Fibroblast of skin of abdomen (primary cell): Measurements from ENCODE around the gene BHLHE40. TPM values are rescaled to one million over a fixed set of nuclear protein-coding genes. Genes with fewer than 3 reads are reported as not detected.
A peak's percentile ranks its signal among the peaks of the same experiment; 100 is the strongest.
"Not testable (repeated sequence)": the region's sequence is repeated elsewhere in the genome, so short reads cannot be mapped to it uniquely, and the experiment has no call there.

ENCODE experiments used
- DNase-seq: peaks from one replicate; pipeline ENCODE4 v3.0.0-alpha.2; 2013
- polyA plus RNA-seq, 2 experiments: library from polyadenylated mRNA; unstranded; fragments of 120-200 nt; gene quantifications; one replicate each; pipeline ENCODE4 v1.2.1, GENCODE V29; 2013; ENCODE audit not compliant: insufficient read length in 2 of 2

Gene BHLHE40
- polyA plus RNA-seq (2013, experiment 1 of 2; ENCODE audit: insufficient read length), result 46.1 TPM
- polyA plus RNA-seq (2013, experiment 2 of 2; ENCODE audit: insufficient read length), result 46.5 TPM

DNA sequence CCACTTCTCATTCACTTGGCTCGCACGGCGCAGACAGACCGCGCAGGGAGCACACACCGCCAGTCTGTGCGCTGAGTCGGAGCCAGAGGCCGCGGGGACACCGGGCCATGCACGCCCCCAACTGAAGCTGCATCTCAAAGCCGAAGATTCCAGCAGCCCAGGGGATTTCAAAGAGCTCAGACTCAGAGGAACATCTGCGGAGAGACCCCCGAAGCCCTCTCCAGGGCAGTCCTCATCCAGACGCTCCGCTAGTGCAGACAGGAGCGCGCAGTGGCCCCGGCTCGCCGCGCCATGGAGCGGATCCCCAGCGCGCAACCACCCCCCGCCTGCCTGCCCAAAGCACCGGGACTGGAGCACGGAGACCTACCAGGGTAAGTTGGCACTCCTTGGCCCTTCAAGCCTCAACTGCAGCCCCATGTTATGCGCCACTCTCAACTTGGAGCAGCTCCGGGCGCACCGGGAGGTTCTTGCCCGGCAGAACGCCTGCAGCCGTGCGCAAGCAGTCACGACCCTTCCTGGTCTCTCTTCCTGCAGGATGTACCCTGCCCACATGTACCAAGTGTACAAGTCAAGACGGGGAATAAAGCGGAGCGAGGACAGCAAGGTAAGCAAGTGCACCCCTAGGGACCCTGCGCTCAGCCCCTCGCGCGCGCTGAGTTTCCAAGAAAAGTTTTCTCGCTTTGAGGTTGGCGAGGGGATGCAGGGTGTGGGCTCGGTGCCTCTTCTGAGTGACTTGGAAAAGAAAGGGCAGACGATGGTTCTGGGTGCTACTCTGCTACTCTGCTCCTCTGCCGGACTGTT is at the start of gene BHLHE40:
Gene BHLHE40, plus strand, starts transcription at position 10 of the 801 bp plus-strand sequence. Its CDS starts 282 bp downstream, at position 292.
- peak; percentile 14 for DNase-seq

DNA sequence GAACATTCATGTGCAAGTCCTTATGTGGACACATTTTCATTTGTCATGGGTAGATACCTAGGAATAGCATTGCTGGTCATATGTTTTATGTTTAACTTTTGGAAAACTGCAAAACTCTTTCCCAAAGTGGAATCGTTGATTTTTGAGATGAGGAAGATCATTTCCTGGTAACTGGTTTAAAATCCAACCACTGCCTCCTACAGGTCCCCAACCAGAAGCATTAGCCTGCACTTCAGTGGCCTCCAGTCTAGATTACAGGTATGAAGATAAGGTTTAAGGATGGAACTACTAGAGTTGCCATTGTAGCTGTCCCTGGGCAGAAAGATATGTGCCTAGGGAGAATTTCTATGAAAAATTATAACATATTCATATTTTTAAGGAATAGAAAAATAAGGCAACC is 48.7 kb upstream of the BHLHE40 start:
- no peak for DNase-seq

DNA sequence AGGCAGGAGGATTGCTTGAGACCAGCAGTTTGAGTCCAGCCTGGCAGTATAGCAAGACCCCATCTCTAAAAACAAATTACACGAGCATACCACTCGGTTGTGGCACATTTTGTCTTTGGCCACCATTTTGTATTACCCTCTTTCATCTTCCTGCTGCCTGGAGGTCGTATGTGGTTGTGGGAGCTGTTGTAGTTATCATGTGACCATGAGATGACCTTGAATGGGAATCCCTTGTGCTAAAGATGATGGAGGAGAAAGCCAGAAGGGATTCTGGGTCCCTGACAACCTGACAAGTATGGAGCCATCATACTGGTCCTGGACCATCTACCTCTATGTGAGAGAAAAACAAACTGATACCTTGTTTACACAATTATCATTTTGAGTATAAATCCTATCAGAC is 45.2 kb upstream of the BHLHE40 start:
- DNase-seq, result no peak

DNA sequence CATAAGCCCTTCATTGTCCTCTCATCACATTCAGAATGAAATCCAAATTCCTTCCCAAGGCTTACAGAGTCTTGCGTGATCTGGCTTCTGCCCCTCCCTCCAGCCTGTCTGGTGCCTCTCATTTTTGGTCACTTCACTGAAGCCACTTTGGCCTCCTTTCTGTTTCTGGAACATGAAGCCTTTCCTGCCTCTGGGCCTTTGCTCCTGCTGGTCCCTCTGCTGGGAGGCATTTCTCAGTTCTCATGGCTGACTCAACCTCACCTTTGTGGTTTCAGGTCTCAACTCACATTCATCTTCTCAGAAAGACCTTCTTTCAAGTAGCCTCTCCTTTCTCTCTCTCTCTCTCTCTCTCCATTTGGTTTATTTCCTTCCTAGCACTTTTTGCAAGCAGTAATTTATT is 43.9 kb upstream of the BHLHE40 start:
- DNase-seq, result no peak

DNA sequence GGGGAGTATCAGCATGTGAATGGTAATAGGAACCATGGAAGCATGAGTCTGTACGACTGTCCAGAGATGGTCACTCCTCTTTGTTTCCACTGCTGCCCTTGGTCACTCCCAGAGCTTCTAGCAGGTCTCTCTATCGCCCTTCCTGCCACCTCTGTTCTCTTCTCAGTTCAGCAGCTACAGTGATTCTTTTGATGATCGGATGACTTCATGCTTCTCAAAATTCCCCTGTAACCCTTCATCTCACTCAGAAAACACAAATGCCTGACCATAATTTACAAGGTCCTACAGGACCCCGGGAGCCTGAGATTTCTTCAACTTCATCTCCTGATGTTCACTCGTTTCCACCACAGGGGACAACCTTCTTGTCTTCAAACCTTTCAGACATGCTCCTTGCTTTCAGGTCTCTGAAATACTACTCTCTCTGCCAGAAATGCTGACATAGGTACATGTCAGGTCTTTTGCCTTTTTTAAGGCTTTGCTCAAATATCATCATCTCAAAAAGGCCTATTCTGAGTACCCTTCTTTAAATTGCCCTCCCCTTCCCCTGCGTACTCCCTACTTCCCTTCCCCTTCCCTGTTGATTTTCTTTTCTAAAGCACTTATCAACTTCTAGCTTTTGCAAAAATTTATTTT is 42.1 kb upstream of the BHLHE40 start:
- DNase-seq, result no peak

DNA sequence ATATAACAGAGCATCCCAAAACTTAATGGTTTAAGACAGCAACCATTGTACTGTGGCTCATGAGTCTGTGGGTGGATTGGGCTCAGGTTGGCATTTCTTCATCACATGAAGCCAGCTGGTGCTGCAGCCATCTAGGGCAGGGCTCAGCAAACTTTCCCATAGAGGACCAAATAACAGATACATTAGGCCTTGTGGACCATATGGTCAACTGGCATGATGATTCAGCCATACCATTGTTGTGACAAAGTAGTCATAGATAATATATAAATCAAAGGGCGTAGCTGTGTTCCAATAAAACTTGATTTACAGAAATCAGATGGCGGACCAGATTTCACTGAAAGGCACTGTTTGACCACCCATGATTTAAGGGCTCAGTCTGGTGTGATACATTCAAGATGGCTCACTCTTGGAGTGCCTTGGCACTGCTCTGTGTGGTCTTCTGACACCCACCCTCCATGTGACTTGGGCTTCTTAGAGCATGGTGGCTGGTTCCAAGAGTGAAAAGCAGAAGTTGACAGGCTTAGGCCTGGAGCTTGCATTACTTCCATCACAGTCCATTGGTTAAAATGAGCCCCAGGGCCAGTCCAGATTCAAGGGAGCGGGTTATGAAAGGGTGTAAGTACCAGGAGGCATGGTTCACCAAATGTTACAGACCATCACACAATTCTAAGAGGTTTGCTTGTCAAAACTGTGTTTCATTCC is 40.8 kb upstream of the BHLHE40 start:
- DNase-seq, result peak; percentile 33

DNA sequence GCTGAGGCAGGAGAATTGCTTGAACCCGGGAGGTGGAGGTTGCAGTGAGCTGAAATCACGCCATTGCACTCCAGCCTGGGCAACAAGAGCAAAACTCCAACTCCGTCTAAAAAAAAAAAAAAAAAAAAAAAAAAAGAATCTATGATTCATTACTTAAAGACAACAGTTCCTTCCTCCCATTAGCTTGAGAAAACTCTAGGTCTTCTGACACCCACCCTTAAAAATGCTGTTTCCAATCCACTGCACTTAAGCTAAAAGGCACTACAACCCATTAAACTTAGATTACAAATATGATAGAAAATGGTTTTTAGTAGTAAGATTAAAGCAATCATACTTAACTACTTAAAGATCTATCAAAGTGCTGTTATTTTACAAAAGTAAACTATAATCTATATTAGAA is 40.0 kb upstream of the BHLHE40 start:
- peak; percentile 16 for DNase-seq

DNA sequence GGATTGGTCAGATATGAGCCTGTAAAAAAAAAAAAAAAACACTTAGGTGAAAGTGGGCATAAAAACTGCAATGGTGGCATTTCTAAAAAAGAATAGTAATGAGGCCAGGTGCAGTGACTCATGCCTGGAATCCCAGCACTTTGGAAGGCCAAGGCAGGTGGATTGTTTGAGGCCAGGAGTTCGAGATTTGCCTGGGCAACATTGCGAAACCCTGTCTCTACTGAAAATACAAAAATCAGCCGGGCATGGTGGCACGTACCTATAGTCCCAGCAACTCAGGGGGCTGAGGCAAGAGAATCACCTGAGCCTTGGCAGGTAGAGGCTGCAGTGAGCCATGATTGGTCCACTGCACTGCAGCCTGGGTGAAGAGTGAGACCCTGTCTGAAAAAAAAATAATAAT is 38.3 kb upstream of the BHLHE40 start:
- no peak for DNase-seq

DNA sequence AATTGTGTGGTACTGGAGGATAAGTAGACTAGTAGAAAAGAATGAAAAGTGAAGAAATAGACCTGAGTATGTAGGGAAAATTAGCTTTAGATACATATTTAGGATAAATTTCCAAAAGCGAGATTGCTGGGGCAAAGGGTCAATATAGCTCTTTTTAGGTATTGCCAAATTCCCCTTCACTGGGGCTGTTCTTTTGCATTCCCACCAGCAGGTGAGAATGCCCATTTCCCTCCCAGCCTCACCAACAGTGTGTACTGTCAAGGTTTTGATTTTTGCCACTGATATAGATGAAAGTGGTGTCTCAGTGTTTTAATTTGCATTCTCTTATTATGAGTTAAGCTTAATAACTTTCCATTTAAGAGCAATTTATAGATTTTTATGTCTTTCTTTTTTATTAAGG is 35.7 kb upstream of the BHLHE40 start:
- no peak for DNase-seq

DNA sequence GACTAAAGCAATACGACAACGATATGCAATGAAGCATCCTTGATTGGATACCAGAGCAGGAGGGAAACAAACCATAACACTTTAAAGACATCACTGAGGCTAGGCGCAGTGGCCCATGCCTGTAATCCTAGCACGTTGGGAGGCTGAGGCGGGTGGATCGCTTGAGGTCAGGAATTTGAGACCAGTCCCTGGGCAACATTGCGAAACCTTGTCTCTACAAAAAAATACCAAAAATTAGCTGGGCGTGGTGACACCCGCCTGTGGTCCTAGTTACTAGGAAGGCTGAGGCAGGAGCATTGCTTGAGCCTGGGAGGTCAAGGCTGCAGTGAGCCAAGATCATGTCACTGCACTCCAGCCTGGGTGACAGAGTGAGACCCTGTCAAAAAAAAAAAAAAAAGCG is 33.9 kb upstream of the BHLHE40 start:
- DNase-seq, result no peak

DNA sequence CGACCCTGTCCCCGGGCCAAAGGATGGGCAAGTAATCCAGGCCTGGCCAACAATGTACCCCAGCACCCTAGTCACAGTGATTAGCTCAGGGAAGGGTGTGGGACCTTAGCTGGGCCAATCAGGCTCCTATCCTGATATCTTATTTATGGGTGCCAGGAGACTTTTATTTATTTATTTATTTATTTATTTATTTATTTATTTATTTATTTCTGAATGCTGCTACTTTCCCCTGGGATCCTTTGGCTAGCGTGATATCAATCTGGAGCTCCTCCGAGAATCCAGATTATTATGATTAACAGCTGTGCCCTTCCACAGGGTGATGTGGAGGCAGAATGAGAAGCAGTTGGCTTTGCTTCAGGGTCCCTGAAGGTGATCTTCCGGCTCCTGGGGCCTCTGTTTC is 32.2 kb upstream of the BHLHE40 start:
- DNase-seq, result no peak

DNA sequence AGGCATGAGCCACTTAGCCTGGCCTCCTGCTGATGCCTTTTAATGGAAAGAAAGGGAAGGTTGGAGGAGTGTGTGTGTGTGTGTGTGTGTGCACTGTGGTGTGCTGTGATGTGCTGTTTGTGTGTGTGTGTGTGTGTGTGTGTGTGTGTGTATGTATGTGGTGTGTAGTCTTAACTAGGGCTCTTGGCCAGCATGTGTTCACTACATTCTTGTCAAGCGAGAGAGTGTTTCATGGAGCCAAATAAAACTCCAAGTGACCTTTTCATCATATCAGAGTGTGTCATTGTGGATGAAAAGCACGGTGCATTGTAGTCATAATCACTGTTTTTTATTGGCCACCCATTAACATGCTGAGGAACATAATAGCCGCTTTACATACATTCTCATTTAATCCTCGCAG is 30.8 kb upstream of the BHLHE40 start:
- peak; percentile 40 for DNase-seq

DNA sequence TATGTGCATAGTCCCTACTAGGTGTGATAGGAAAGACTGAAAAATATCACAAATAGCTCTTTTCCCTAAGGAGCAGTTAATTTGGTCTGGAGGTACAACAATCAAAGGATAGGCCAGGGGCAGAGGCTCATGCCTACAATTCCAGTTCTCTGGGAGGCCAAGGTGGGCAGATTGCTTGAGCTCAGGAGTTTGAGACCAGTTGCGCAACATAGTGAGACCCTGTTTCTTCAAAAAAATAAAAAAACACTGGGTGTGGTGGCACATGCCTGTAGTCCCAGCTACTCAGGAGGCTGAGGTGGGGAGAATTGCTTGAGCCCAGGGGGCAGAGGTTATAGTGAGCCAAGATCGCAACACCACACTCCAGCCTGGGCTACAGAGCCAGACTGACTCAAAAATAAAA is 30.2 kb upstream of the BHLHE40 start:
- no peak for DNase-seq

DNA sequence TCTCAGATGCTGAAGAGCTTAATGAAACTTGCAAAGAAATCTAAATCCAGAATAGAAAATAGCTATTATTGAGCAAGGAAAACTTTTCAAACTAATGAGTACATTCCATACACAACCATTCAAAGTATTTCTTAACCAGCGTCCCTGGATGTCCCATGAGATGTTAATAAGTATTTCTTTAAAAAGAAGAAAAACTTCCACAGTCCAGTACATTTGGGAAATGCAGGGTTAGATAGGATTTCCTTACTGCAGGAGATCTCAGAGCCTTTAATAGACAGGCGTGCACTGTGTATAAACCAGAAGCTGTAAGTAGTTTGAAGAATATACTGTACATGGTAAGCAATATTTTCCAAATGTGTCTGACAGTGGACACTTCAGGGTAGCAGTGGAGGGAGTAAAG is 29.6 kb upstream of the BHLHE40 start:
- no peak for DNase-seq

DNA sequence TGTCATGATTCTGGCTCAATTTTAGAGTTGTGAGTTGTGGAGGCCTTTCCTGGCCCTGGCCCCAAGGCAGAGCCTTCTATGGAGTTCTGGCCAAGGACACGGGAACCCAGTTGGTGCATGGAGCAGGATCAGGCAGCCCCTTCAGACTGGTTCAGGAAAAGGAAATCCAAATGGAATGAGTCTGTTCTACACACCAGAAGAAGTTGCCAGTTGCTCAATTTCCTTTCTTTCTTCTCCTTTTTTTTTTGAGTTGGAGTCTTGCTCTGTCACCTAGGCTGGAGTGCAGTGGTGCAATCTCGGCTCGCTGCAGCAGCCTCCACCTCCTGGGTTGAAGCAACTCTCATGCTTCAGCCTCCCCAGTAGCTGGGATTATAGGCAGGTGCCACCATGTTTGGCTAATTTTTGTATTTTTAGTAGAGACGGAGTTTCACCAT is 28.9 kb upstream of the BHLHE40 start:
- no peak for DNase-seq

DNA sequence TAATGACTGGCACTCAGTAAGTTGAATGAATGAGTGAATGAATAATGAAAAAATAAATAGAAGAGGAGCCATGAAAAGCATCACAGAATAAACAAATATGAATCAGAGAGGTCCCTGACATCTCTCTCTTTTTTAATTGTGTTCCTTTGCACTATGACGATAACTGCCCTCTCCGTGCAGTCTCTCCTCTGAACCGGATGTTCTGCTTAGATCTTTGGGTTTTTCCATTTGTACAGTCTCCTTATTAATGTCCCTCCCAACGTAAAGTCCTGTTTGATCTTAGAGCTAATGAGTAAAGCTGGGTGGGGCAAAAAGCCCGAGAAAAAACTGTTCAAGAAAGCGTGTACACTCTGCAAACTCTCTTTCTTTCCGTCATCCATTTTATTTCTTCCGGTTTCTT is 28.3 kb upstream of the BHLHE40 start:
- DNase-seq, result no peak

DNA sequence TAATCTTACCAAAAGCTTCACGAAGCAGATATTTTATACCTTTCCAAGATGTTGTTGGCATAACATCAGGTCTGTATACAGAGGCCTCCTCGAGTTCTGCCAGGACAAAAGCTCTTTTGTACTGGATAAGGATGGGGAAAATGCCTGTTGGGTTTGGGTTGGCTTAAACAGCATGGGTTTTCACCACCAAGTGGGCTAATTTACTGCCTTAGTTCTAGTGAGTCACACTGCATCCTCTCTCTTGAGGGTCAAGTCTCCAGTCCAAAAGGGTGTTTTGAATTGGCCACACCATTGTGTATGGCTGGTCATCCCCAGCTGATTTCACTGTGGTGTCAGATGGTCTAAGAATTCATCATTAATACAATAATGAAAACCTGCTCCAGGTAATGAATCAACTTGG is 26.1 kb upstream of the BHLHE40 start:
- no peak for DNase-seq

DNA sequence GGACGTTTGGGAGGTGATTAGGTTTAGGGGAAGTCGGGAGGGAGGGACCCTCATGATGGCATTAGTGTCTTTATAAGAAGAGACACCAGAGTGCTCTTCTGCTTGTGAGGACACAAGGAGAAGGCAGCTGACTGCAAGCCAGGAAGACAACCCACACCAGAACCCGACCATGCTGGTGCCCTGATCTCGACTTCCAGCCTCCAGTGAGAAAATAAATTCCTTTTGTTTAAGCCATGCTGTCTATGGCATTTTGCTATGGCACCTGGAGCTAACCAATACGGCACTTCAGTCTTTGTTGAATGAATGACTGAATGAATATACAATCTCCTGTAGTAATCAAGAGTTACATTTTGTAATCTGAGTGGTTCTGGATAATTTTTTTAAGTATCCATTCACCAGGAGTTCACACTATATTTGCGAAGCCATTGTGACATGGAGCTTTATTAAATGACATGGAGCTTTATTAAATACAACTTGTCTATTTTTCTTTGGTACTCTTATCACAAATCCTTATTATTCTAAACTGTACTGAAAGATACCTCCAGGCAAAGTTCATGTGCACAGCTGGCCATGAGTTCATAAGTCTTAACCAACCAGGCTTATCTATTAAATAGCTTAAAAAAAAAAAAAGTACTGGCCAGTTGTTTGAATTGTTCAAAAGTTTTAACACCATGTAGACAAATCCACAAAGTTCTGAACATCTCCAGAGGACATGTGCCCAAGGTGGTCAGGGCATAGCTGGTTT is 24.8 kb upstream of the BHLHE40 start:
- DNase-seq, result no peak

DNA sequence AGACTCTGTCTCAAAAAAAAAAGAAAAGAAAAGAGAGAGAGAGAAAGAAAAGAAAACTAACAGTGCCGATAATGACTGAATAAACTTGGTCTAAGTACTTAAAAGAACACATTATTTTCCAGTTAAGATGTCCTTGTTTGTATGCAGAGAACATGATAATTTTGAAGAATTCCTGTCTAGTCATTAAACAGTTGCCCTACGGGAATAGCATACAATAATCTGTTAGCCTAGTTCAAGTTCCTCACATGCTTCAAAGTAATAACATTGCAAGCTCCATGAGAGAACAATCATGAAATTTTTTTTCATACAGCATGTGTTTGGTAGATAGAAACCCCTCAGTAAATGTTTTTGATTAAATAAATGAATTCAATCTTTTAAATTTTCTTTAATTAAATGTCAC is 23.1 kb upstream of the BHLHE40 start:
- DNase-seq, result no peak

DNA sequence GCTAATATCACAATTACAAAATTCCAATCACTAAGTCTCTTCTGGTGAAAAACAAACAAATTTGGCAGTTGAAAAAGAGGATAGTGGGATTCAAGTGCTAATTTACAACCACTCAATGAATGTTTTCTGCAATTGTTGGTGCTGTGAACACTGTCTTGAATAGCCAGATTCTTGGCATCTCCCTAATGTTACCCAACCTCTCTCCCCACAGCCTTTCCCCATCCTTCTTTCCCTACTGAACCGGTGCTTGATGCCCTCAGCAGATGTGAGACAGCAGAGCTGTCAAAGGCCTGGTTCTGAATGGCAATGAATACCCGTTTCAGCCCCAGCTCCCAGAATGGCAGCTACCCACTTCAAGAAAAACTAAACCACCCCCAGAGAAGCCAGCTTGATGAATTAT is 22.5 kb upstream of the BHLHE40 start:
- no peak for DNase-seq

DNA sequence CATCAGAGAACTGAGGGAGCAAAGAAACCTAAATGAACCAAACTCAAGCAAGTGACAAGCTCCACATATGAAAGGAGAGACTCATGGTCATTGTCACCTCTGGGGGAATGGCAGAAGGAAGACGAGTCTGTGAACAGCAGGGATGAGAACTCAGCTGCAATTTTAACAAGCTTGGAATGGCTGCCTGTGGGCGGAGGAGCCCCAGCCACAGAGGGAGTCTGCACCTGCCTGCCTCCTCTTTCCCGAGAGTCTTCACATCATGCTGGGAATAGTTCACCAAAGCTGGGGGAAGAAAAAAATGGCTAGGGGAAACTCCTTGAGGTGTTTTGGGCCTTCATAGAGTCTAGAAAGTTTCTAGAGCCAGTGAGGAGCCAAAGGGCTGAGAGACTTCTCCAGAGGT is 21.3 kb upstream of the BHLHE40 start:
- no peak for DNase-seq

DNA sequence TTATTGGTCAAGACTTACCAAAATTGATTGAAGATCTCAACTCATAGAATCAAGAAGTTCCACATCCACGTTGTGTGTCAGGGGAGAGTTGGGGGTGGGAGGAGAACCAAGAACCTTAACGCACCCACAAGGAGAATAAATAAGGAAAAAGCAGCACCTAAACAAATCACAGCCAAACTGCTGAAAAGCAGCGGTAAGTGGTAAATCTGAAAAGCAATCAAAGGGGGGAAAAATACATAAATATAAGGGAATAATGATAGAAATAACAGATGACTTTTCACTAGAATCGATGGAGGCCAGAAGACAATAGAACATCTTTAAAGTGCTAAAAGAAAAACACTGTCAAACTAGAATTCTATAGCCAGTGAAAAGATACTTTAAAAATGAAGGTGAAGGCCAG is 20.1 kb upstream of the BHLHE40 start:
- no peak for DNase-seq

DNA sequence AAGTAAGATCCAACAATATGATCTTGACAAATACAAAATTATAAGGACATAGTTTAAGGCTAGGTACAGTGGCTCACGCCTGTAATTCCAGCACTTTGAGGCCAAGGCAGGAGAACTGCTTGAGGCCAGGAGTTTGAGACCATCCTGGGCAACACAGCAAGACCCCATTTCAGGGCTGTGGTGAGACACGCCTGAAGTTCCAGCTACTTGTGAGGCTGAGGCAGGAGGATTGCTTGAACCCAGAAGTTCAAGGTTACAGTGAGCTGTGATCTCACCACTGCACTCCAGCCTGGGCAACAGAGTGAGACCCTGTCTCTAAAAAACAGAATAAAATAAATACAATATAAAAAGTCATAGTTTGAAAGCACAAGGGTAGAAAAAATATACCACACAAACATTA is 17.4 kb upstream of the BHLHE40 start:
- DNase-seq, result not testable (repeated sequence)
